DOHH2 (cell line): ENCODE data around the gene OR56B1.

Experiments used
- H3F3A ChIP-seq: fragments of 200-600 bp; sonication (generic), shearing (Covaris generic); 2 replicates; pipeline ENCODE4 v1.6.0; 2016; ENCODE audit warnings: antibody characterized with exemption, mild to moderate bottlenecking; ENCODE audit not compliant: control insufficient read depth, insufficient read depth
- H3K27ac ChIP-seq: fragments of 200-600 bp; sonication (generic); 2 replicates; pipeline ENCODE4 v1.5.1; 2014; ENCODE audit warnings: low read depth, mild to moderate bottlenecking, low read length, moderate library complexity
- H3K27me3 ChIP-seq: fragments of 200-600 bp; sonication (generic); 2 replicates; pipeline ENCODE4 v1.6.1; 2014; ENCODE audit warnings: mild to moderate bottlenecking, low read length, mixed read lengths; ENCODE audit not compliant: control insufficient read depth
- H3K36me3 ChIP-seq: fragments of 200-600 bp; sonication (generic); 2 replicates; pipeline ENCODE4 v1.6.1; 2014; ENCODE audit warnings: mild to moderate bottlenecking, low read length, moderate library complexity, mixed read lengths; ENCODE audit not compliant: control insufficient read depth
- H3K4me1 ChIP-seq: fragments of 200-600 bp; sonication (generic); 2 replicates; pipeline ENCODE4 v1.6.1; 2014; ENCODE audit warnings: mild to moderate bottlenecking, low read length, mixed read lengths; ENCODE audit not compliant: control insufficient read depth
- H3K4me2 ChIP-seq: fragments of 200-600 bp; sonication (generic); 2 replicates; pipeline ENCODE4 v1.6.0; 2014; ENCODE audit warnings: mild to moderate bottlenecking, low read length, moderate library complexity
- H3K4me3 ChIP-seq: fragments of 200-600 bp; sonication (generic); 2 replicates; pipeline ENCODE4 v1.5.1; 2014; ENCODE audit warnings: mild to moderate bottlenecking, low read length, mixed read lengths
- H3K79me2 ChIP-seq: fragments of 200-600 bp; sonication (generic); 2 replicates; pipeline ENCODE4 v1.6.1; 2014; ENCODE audit warnings: mild to moderate bottlenecking, low read length, mixed read lengths; ENCODE audit not compliant: control insufficient read depth
- H3K9me2 ChIP-seq: fragments of 200-600 bp; sonication (generic); replicated peaks from 2 replicates; pipeline ENCODE4 v1.6.1; 2014; ENCODE audit warnings: mild to moderate bottlenecking, low read length, mixed read lengths; ENCODE audit not compliant: control insufficient read depth
- H3K9me3 ChIP-seq: fragments of 200-600 bp; sonication (generic); 2 replicates; pipeline ENCODE4 v1.6.1; 2014; ENCODE audit warnings: antibody characterized with exemption, low read length, mixed read lengths; ENCODE audit not compliant: control insufficient read depth, insufficient read depth
- H4K20me1 ChIP-seq: fragments of 200-600 bp; sonication (generic); 2 replicates; pipeline ENCODE4 v1.6.0; 2014; ENCODE audit warnings: low read depth, mild to moderate bottlenecking, antibody characterized with exemption, low read length, moderate library complexity; ENCODE audit not compliant: control insufficient read depth, insufficient read depth
- CTCF ChIP-seq: fragments of 200-600 bp; sonication (generic); IDR thresholded peaks from one replicate; pipeline ENCODE4 v1.5.1; 2014; ENCODE audit warnings: antibody characterized with exemption, mild to moderate bottlenecking, low read depth, low read length; ENCODE audit not compliant: poor library complexity, severe bottlenecking
- EZH2phosphoT487 ChIP-seq: fragments of 200-600 bp; sonication (generic); IDR thresholded peaks from 2 replicates; pipeline ENCODE4 v1.6.1; 2017; ENCODE audit warnings: borderline replicate concordance, mild to moderate bottlenecking, antibody characterized with exemption, low read length, moderate library complexity, mixed read lengths

The OR56B1 gene

GRCh38 chr11:5767056-5767455 lies 30.8 kb downstream of the OR56B1 start:
- H3K9me2 ChIP-seq, result no peaks in the 10 kb centered on the region
- H3K36me3 ChIP-seq, result no peaks in the 10 kb centered on the region
- H3K4me3 ChIP-seq, result no peak overlapping the region
- no peak overlapping the region for H3K4me2 ChIP-seq
- no peak for TF ChIP-seq CTCF
- no peak for TF ChIP-seq EZH2phosphoT487
- H3K79me2 ChIP-seq, result no peaks in the 10 kb centered on the region
- H3K27me3 ChIP-seq, result no peaks in the 10 kb centered on the region
- no peaks in the 10 kb centered on the region for H3F3A ChIP-seq
- H4K20me1 ChIP-seq, result no peaks in the 10 kb centered on the region
- H3K27ac ChIP-seq, result no peak overlapping the region
- H3K4me1 ChIP-seq, result no peaks in the 10 kb centered on the region
- no peaks in the 10 kb centered on the region for H3K9me3 ChIP-seq

- H3K36me3 ChIP-seq, result no peaks in the 10 kb centered on the region
- no peak within 1 kb of the TSS for H3K4me3 ChIP-seq
- H3F3A ChIP-seq, result no peaks in the 10 kb centered on the region
- H3K9me2 ChIP-seq, result no peaks in the 10 kb centered on the region
- no peak within 1 kb of the TSS for H3K27ac ChIP-seq
- no peak within 1 kb of the TSS for H3K4me2 ChIP-seq
- H3K79me2 ChIP-seq, result no peaks in the 10 kb centered on the region
- TF ChIP-seq EZH2phosphoT487, result no peak
- no peak for TF ChIP-seq CTCF
- H3K27me3 ChIP-seq, result no peaks in the 10 kb centered on the region
- H3K9me3 ChIP-seq, result no peaks in the 10 kb centered on the region
- H3K4me1 ChIP-seq, result no peaks in the 10 kb centered on the region
- no peaks in the 10 kb centered on the region for H4K20me1 ChIP-seq
These were observed 47.0 kb downstream of the OR56B1 start, which contains the start of gene OR52N5 for GRCh38 chr11:5783255-5783654. OR52N5 (minus strand) TSS chr11:5783355; CDS start chr11:5778634, 4,721 bp downstream.
